GM21528 (cell line): Measurements from ENCODE around the gene LENG8.

Source experiments
- ATAC-seq: cut with Tn5 transposase; IDR thresholded peaks from one replicate; pipeline ENCODE4 v1.9.1; 2021; ENCODE audit warnings: mild to moderate bottlenecking, moderate library complexity; ENCODE audit not compliant: unreplicated experiment, low FRiP score

LENG8 gene

DNA sequence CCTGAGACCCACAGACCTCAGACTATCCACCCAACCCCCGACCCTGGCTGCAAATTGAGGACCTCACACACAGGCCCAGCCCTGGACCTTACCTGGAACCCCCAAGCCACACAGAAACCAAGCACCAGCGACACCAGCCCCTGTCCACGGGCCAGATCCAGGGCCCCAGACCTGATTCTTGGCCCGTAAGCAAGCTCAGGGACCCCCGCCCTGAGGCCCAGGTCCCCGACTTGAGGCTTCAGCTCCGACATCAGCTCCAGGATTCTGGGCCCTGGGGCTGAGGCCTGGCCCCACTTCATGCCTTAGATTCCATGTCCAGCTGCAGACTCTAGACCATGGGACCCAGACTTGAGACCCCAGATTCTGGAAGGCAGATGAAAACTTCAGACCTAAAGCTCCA, 27.5 kb upstream of the LENG8 start:
- no peak for ATAC-seq

DNA sequence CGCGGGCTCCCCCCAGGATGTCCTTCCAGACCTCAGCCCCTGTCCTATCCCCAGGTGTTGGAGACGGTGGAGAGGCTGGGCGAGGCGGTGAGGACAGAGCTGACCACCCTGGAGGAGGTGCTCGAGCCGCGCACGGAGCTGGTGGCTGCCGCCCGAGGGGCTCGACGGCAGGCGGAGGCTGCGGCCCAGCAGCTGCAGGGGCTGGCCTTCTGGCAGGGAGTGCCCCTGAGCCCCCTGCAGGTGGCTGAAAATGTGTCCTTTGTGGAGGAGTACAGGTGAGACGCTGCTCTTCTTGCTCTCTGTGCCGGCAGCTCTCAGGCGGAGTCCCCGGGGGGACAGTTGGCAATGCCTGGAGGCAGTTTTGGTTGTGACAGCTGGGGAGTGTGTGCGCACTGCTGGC, 26.9 kb upstream of the LENG8 start:
- no peak for ATAC-seq

DNA sequence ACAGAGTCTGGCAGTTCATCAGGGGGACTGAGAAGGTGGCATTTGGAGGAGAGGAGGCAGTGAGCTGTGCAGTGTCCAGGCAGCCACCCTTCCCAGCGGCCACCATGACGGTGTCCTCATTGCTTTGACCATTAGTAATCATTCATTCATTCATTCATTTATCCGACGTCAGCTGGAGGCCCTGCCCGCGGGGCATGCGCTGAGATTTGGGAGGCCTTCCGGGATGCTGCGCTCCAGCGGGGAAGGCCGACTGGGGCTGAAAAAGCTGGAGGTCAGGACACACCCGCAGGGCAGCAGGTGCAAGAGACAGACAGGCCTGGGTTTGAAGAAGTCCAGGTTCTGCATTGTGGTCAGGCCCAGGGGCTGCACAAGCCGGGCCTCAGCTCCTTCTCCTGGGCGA, 24.8 kb upstream of the LENG8 start:
- ATAC-seq: no peak

DNA sequence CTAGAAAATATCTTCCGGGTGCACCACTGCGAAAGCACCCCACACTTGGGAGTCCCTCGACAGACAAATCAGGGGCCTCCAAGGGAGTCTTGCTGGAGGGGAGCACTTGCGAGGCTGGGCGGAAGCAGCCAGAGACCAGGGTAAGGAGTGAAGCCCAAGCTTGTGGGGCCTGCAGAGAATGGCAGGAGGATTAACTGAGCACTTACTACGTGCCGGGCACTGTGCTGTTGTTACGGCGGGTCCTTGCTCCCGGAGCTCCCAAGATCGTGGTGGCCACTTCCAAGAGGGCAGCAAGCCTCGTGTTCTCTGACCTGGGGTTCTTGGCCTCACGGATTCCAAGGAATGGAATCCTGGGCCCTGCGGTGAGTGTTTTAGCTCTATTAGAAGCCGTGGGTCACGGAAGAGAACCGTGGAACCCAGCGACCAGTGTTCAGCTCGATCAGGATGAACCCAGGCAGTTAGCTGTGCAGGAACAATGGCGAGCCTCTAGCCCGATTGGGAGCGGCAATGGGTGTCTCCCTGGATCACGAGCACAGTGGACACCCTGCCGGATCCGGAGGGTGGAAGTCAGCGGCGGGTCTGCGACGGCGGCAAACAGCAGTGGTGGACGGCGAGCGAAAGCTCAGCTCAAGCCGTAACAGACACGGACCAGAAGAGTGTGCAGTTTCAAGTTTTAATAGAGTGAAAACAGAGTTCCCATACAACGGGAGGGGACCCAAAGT, 24.2 kb upstream of the LENG8 start:
- no peak for ATAC-seq

DNA sequence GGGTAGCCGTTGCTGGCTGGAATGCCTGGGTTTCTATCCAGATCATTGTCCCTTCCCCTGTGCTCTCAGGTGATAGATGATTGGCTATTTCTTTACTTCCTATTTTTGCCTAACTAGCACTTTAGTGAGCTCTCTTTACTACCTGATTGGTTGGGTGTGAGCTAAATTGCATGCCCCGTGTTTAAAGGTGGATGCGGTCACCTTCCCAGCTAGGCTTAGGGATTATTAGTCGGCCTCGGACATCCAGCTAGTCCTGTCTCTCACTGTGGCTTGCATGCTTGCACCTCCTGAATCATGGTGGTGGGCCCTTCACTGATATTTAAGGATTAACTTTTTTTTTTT, 23.6 kb upstream of the LENG8 start:
- ATAC-seq: no peak

DNA sequence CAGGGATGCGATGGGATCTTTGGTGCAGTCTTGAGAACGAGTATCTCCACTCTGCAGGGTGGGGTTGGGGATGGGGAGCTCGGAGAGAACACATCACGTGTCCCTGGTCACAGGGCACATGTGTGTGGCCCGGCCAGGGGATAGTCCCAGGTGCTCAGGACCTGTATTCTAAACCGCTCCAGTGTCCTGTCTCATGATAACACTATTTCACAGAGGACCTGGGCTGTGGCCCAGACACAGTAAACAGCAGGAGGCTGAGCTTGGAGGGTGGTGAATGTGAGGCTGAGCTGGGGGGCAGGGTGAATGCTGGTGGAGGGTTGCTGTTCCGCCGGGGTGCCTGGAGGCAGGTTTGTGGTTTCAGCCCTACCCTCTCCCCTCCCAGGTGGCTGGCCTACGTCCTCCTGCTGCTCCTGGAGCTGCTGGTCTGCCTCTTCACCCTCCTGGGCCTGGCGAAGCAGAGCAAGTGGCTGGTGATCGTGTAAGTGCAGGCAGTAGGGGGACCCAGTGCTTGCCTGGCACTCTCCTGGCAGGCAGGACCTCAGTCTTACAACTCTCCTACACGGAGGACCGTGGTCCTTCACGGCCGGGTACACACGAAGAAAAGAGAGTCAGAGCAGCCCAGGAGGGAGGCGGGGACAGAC, 22.6 kb upstream of the LENG8 start:
- ATAC-seq: no peak

DNA sequence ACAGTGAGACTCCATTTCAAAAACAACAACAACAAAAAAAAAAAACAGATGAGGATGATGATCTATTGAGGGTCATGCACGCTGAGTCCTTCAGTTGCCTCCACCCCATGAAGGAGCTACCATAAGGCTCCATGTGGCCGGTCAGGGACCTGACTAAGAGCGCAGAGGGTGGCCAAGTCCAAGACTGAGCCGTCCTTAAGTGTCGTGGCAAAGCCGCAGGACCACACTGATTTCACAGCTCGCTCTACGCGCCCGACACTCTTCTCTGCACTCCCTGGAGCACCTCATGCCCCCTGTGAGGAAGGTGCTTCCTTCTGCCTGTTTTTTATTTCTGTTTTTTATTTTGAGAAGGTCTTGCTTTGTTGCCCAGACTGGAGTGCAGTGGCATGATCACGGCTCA, 21.4 kb upstream of the LENG8 start:
- ATAC-seq: no peak

DNA sequence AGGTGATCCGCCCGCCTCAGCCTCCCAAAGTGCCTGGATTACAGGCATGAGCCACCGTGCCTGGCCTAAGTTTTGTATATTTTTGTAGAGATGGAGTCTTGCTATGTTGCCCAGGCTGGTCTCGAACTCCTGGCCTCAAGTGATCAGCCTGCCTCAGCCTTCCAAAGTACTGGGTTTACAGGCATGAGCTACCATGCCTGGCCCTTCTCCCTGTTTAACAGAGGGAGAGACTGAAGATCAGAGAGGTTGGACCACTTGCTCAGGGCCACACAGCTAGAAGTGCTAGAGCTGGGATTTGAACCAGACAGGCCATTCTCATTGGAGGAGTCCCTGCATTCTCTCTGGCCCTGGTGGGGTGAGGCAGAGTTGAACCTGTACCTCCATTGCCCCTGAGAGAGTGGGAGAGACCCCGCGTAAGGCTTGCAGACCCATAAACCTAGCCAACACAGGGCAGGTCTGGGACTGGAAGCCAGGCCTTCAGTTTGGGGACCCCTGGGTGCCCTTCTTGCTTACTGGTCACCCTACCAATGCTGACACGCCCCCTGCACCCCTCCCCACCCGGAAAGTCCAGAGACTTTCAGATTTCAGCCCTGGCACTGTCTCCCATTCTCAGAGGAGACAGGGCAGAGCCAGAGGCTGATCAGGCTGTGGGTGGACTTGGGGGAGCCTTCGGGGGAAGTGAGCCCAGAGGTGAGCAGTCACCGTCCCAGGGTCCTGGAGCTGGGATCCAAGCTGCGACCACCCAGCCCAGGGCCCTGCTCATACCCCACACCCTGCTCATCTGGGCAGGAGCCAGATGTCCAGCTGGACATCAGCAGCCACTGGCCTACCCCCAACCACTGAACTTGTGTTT, 20.4 kb upstream of the LENG8 start:
- no peak for ATAC-seq

DNA sequence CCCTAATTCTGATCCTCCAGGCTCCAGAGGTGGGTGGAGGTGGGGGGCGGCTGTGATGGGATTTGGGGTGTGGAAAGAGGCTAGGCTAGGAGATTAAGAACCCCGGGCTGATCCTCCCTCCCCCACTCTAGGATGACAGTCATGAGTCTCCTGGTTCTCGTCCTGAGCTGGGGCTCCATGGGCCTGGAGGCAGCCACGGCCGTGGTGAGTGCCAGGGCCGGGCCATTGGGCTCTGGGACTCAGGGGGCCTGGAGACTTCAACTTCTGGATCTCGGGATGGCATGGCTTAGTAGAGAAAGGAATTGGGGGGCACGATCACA, 19.9 kb upstream of the LENG8 start:
- ATAC-seq: no peak

DNA sequence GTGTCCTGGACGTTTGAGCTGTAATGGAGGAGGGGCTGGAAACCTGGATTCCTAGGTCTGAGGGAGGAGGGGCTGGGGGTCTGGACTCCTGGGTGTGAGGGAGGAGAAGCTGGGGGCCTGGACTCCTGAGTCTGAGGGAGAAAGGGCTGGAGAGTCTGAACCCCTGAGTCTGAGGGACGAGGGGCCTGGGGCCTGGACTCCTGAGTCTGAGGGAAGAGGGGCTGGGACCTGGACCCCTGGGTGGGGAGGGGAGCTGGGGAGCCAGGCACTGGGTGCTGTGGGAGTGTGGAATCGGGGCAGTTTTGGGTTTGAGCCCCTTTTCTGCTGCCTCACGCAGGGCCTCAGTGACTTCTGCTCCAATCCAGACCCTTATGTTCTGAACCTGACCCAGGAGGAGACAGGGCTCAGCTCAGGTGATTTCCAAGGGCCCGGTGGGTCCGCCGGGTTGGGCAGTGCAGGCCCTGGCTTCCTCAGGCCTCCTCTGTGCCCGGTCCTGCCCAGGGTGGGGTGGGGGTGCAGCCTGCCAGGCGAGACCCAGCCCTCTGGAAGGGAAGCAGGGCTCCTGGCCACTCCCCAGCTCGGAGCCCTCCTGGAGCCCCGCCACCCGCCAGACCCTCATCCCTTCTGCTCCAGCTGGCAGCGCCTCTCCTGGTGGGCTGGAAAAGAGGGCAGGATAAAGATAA, 19.3 kb upstream of the LENG8 start:
- no peak for ATAC-seq

DNA sequence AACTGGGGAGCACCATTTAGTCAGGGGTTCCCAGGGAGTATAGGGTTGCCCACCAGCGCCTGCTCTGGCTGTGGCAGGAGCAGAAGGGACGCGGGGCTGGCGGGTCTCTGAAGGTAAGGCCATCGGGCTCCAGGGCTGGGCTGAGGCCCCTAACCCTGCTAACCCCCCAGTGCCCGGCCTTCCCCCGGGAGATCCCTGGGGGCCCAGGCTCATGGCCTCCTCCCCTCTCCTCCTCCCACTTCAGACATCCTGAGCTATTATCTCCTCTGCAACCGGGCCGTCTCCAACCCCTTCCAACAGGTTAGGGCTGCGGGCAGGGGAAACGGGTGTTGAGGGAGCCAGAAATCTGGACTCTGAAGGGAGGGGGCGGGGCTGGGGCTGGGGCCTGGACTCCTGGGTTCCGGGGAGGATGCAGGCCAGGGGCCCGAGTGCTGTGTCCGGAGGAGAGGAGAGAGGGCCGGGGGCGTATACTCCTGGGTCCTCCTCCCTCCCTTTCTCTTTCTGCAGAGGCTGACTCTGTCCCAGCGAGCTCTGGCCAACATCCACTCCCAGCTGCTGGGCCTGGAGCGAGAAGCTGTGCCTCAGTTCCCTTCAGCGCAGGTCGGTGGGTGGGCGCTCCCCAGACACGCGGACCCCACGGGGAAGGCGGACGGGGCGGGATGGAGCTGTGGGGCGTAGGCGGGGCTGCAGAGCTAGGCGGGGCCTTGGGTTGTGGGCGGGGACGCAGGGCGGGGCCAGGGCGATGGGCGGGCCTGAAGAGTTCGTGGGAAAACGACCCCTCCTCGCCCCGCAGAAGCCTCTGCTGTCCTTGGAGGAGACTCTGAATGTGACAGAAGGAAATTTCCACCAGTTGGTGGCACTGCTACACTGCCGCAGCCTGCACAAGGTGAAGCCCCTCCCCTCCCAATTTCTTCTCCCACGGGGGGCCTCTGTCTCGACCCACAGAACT, 18.4 kb upstream of the LENG8 start:
- no peak for ATAC-seq

DNA sequence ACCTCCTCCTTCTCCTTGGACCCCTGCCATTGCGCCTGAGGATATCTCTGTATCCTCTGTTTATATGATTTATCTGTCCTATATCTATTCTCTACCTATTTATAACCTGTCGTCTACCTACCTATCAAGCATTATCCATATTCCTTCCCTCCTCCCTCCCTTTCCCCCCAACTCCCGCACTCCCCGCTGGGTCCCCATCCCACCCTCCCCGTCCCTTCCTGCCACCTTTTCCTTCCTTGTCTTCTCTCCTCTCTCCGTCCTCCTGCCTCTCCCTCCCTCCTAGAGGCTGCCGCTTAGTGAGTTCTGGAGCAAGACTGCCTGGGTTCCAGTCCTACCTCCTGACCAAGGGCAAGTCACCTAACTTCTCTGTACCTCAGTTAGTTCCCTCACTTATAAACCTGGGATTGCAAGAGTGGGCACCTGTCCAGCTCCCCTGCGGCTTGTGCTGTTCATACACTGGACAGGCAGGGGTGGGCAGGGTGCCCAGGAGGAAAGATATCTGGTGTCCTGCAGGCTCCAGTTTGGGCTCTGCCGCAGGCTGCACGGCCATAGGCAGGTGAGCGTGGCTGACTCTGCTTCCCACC, 17.7 kb upstream of the LENG8 start:
- no peak for ATAC-seq

DNA sequence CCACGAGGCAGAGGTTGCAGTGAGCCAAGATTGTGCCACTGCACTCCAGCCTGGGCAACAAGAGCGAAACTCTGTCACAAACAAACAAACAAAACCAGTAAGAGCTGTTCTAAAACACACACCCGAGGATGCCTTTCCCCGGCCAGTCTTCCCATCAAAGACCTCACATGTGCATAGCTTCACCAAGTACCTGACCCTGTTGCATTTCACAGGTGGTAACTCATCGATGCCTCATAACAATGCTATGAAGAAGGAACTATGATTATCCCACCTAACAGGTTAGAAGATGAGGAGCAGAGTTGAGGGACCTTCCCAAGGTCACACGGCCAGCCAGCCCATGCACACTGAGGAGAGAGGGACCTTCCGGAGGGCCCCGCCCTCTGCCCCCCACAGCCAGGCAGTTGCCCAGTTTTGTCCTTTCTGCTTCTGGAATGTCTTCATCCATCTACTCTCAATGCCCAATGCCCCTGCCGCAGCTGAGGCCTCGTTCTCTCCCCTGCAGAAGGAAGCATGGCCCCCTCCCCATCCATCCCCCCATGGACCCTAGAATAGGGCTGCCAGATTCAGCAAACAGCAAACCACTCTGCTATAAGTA, 16.8 kb upstream of the LENG8 start:
- no peak for ATAC-seq

DNA sequence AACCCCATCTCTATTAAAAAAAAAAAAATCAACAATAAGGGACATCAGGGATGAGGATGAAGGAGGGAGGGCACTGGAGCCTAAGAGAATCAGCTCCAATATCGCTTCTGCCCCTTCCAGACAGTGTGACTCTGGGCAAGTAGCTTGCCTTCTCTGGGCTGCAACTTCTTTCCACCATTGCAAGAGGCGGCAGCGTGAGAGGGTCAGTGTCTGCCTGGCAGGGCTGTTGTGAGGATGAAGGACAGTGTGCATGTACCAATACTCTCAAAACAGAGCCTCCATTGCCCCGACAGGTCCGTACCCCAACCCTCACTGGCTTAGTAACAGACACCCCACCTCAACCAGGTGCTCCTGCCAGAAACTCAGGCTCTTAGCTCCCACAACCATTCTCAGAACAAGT, 15.3 kb upstream of the LENG8 start:
- no peak for ATAC-seq

DNA sequence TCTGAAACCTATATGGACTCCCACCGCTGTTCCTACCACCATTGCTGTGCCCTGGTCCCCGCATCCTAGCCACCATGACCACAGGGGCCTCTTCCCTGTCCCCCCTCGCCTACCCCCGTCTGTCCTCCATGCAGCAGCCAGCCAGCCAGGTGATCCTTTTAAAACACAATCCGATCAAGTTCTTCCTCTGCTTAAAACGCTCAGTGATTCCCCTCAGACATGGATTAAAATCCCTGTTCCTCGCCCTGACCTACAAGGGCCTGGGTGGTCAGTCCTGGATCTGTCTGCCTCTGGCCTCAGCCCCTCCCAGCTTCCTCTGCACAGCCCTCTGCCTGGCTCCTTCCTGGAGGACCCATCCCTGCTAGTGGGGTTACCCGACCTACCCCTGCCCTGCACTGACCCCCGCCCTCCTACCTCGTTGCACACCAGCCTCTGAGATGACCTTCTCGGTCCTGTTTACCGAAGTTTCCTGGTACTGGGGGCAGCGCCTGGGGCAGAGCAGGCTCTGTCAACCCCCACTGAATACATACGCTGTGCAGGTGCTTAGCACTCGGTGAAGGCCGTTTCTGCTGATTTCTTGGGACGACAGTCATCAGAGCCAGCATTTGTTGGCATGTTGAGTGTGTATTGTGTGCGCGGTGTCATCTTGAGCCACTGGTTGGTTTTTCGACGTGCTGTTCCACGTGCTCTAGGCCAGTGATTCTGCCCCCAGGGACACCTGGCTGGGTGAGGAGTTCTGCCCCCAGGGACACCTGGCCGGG, 14.7 kb upstream of the LENG8 start:
- no peak for ATAC-seq

DNA sequence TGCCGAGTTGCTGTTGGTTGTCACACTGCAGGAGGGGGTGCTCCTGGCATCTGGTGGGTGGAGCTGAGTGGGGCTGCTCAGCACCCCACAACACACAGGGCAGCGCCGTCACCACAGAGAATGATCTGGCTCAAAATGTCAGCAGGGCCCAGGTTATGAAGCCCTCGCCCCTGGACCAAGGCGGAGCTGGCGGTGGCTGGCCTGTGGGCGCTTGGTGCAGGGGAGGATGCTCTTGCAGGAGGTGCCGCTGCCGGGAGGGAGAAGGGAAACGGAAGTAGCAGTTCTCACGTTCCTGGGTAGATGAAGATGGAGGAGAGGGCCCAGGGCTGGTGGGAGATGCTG, 14.2 kb upstream of the LENG8 start:
- ATAC-seq: no peak

DNA sequence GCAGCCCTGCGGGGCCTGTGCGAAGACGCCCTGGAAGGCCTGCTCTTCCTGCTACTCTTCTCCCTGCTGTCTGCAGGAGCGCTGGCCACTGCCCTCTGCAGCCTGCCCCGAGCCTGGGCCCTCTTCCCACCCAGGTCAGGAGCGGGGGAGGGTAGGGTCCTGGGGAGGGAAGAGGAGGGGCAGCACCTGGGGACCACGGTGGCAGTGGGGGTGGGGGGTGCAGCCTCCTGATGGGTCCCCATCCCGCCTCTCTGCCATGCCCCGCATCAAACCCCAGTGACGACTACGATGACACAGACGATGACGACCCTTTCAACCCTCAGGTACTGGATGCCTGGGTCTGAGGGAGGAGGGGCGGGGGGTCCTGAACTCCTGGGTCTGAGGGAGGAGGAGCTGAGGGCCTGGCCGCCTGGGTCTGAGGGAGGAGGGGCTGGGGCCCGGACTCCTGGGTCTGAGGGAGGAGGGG, 13.4 kb upstream of the LENG8 start:
- ATAC-seq: no peak

DNA sequence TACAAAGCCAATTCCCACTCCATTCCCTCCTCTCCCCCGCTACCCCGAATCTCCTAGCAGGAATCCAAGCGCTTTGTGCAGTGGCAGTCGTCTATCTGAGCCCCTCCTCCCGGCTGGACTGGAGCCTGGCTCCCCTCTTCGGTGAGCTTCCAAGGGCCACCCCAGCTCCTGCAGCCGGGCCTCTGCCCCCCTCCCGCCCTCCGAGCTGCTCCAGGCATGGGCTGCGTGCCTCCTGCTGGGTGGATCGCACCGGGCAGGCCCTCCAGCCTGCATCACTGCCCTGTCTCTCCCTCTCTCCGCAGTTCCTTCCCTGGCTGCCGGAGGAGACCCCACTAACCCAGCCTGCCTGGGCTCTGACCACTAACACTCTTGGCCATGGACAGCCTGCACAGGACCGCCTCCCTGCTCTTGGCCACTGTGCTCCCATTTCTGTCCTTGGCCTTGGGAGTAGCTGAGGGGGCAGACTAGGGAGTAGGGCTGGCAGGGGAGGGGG, 12.9 kb upstream of the LENG8 start:
- ATAC-seq: no peak
